ENCODE data around the gene TSPAN18.

DNA sequence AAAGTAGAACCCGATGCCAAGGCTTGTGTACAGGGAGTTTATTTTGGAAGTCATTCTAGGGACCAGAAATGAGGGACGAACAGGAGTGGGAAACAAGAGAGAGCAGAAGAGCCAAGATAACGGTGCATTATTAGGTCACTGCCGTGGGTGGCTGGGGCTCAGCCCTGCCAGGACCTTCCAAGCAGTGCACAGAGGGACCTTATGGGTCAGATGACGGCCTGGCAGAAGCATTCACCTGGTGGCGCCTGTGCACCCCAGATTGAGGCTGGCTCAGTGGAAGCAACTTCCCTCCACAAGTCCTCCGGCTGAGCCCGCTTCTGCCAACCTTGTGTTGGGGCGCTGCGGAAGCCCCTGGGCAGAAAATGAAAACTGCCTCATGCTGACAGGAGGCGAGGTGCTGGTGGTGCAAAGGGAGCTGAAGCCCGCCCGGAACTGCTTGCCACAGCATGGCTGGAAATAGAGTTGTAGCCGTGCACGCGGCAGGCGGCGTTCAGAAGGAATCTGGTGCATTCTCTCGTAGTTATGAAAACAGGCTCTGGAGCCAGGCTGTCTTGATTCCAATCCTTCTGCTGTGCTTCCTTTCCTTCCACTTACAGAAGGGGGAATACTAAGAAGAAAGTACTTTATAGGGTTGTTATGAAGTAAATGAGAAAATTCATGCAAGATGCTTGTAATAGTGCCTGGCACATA, 246.1 kb downstream of the TSPAN18 start:
- TF ChIP-seq, protein P1, sequence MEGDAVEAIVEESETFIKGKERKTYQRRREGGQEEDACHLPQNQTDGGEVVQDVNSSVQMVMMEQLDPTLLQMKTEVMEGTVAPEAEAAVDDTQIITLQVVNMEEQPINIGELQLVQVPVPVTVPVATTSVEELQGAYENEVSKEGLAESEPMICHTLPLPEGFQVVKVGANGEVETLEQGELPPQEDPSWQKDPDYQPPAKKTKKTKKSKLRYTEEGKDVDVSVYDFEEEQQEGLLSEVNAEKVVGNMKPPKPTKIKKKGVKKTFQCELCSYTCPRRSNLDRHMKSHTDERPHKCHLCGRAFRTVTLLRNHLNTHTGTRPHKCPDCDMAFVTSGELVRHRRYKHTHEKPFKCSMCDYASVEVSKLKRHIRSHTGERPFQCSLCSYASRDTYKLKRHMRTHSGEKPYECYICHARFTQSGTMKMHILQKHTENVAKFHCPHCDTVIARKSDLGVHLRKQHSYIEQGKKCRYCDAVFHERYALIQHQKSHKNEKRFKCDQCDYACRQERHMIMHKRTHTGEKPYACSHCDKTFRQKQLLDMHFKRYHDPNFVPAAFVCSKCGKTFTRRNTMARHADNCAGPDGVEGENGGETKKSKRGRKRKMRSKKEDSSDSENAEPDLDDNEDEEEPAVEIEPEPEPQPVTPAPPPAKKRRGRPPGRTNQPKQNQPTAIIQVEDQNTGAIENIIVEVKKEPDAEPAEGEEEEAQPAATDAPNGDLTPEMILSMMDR (IDR thresholded peaks at IDR 0.05; ENCODE audit: poor library complexity) = no peak
- TF ChIP-seq EZH2 (IDR thresholded peaks at IDR 0.05; ENCODE audit: borderline replicate concordance) (no peak), EZH2phosphoT487 (IDR thresholded peaks at IDR 0.05; ENCODE audit: low read depth, severe bottlenecking, unreplicated experiment) (no peak)
